HepG2 (cell line): ENCODE data around the gene FAM118B.

Experiments used
- KAT2B ChIP-seq: fragments of 150-350 bp; IDR thresholded peaks from 2 replicates; pipeline ENCODE4 v1.6.1; 2014; ENCODE audit warnings: low read depth, low read length, borderline replicate concordance
- REST ChIP-seq, 2 experiments: IDR thresholded peaks; 2 replicates each; pipeline ENCODE4 v1.6.1; 2011 to 2012; ENCODE audit warnings: low read length in 2 of 2, borderline replicate concordance in 1 of 2, low read depth in 1 of 2, mild to moderate bottlenecking in 1 of 2, moderate library complexity in 1 of 2
- SETDB1 ChIP-seq: sonication (generic); formaldehyde crosslinking; IDR thresholded peaks from 2 replicates; pipeline ENCODE4 v1.5.1; 2020; ENCODE audit warnings: missing genetic modification reagents, mild to moderate bottlenecking, borderline replicate concordance
- ZSCAN29 ChIP-seq: sonication (generic); formaldehyde crosslinking; conservative IDR thresholded peaks from 2 replicates; pipeline ENCODE4 v1.4.0; 2020; ENCODE audit warnings: mild to moderate bottlenecking, missing genetic modification reagents
- TF ChIP-seq, protein P1 (sequence below): IDR thresholded peaks from 2 replicates; pipeline ENCODE4 v1.6.1; 2016

DNA sequence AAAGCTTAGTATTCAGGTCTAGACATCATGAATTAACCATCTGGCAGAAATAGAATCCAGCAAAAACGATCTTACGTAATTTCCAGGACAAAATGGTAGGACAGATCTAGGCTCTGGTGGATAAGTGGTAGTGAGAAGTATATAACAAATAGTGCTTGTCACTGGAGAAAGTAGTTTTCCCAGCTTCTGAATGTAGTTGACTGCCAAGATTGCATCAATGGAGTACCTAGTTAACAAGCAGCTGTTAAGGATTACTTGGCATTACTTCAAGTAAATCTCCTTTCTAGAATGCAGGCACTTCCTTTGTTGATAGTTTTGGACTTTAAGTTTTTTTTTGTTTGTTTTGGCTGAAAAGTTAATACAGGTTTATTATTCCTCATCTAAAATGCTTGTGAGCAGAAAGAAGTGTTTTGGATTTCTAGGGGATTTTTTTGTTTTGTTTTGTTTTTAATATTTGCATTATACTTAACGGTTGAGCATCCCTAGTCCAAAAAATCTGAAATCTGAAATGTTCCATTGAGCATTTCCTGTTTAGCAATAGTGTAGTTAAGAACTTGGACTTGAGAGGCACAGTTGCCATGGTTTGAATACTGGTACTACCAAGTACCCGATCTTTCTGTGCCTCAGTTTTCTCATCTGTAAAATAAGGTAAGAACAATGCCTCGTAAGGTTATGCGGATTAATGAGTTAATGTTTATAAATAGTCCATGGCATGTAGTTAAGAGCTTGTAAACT lies 20.3 kb downstream of the FAM118B start:
- TF ChIP-seq SETDB1 (no peak), ZSCAN29 (CRISPR knock-in tag) (no peak), KAT2B (no peak), REST (IDR thresholded peaks at IDR 0.05; ENCODE audit: borderline replicate concordance in 1 of 2, low read depth in 1 of 2, low read length in 2 of 2) (no peak)
- TF ChIP-seq, protein P1, sequence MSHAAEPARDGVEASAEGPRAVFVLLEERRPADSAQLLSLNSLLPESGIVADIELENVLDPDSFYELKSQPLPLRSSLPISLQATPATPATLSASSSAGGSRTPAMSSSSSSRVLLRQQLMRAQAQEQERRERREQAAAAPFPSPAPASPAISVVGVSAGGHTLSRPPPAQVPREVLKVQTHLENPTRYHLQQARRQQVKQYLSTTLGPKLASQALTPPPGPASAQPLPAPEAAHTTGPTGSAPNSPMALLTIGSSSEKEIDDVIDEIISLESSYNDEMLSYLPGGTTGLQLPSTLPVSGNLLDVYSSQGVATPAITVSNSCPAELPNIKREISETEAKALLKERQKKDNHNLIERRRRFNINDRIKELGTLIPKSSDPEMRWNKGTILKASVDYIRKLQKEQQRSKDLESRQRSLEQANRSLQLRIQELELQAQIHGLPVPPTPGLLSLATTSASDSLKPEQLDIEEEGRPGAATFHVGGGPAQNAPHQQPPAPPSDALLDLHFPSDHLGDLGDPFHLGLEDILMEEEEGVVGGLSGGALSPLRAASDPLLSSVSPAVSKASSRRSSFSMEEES (CRISPR knock-in tag): no peak
